K562 (cell line): Measurements from ENCODE around the gene SFMBT2. TPM values are rescaled to one million over a fixed set of nuclear protein-coding genes. Genes with fewer than 3 reads are reported as not detected.

ENCODE experiments used
- ATAC-seq: fragments of 200-7000 bp; cut with Tn5 transposase; 3 replicates; pipeline ENCODE4 v1.9.1; 2020; ENCODE audit warnings: moderate library complexity
- BruUV-seq: library from RNA; stranded (reverse); fragments of 400-500 nt; replicated peaks from 2 replicates; lab custom pipeline; 2021; lab: Mats Ljungman, UMichigan
- CTCF ChIA-PET: fragments of 300-600 bp; formaldehyde crosslinking; extraction: SDS; loops from one replicate; lab custom pipeline; 2021; ENCODE audit warnings: low intra/inter-chr PET ratio; lab: Yijun Ruan, JAX
- POLR2A ChIA-PET: fragments of 300-600, 350-650 bp; sonication (Branson Sonifier 250); formaldehyde crosslinking; extraction: SDS; loops from one replicate; lab custom pipeline; 2021; ENCODE audit warnings: antibody characterized with exemption, inconsistent platforms; lab: Yijun Ruan, JAX
- DNase-seq, 4 experiments: peaks; one replicate each; pipeline versions ENCODE4 v3.0.0 to v3.0.0-alpha.2; 2011 to 2018; ENCODE audit warnings: low spot score in 3 of 4, mixed read lengths in 3 of 4; ENCODE audit errors: extremely low read depth in 1 of 4
- FAIRE-seq: peaks from 2 replicates; lab custom pipeline; 2011; peaks lifted over from hg19 to GRCh38; lab: Jason Lieb, UNC
- H2AFZ ChIP-seq: 2 replicates; pipeline ENCODE4 v1.6.0; 2011; ENCODE audit warnings: low read depth, low read length, control low read depth, inconsistent platforms
- H3K27ac ChIP-seq: fragments of 200-600 bp; 3 replicates; pipeline ENCODE4 v1.8.0; 2011; ENCODE audit warnings: low read depth, mild to moderate bottlenecking, control low read depth, inconsistent platforms, low read length, moderate library complexity, mixed read lengths; ENCODE audit errors: extremely low read depth
- H3K27me3 ChIP-seq, 2 experiments: fragments of 300-600 bp in 1 of 2; 2 replicates in 1 of 2; 3 replicates in 1 of 2; pipeline versions ENCODE4 v1.6.0 to v1.8.0; 2011; ENCODE audit warnings: inconsistent platforms in 2 of 2, low read length in 2 of 2, mild to moderate bottlenecking in 1 of 2, mixed read lengths in 1 of 2, moderate library complexity in 1 of 2; ENCODE audit not compliant: control insufficient read depth in 2 of 2, insufficient read depth in 2 of 2
- H3K36me3 ChIP-seq: fragments of 300-600 bp; 3 replicates; pipeline ENCODE4 v1.8.0; 2011; ENCODE audit warnings: mild to moderate bottlenecking, low read length, inconsistent platforms; ENCODE audit not compliant: control insufficient read depth, insufficient read depth
- H3K4me1 ChIP-seq, 2 experiments: fragments of 200-600 bp in 1 of 2; replicated peaks in 1 of 2; 2 replicates in 1 of 2; 3 replicates in 1 of 2; pipeline versions ENCODE4 v1.5.1 to v1.8.0; 2011; ENCODE audit warnings: inconsistent platforms in 2 of 2, low read length in 2 of 2, mild to moderate bottlenecking in 1 of 2, mixed read lengths in 1 of 2, moderate library complexity in 1 of 2; ENCODE audit not compliant: control insufficient read depth in 2 of 2, insufficient read depth in 2 of 2
- H3K4me2 ChIP-seq: 2 replicates; pipeline ENCODE4 v1.6.1; 2011; ENCODE audit warnings: low read length, control low read depth, inconsistent platforms, mixed read lengths; ENCODE audit not compliant: insufficient read depth
- H3K4me3 ChIP-seq: fragments of 200-600 bp; sonication (generic), shearing (Covaris generic); 2 replicates; pipeline ENCODE4 v1.5.1; 2016; ENCODE audit warnings: control low read depth, inconsistent platforms
- H3K79me2 ChIP-seq: fragments of 200-600 bp; 3 replicates; pipeline ENCODE4 v1.8.0; 2011; ENCODE audit warnings: low read length, inconsistent platforms; ENCODE audit not compliant: control insufficient read depth, insufficient read depth
- H3K9ac ChIP-seq, 2 experiments: 2 replicates each; pipeline versions ENCODE4 v1.6.0 to v1.6.1; 2011; ENCODE audit warnings: low read depth in 2 of 2, low read length in 2 of 2, control low read depth in 1 of 2, inconsistent platforms in 1 of 2, mild to moderate bottlenecking in 1 of 2, mixed read lengths in 1 of 2; ENCODE audit not compliant: insufficient read depth in 1 of 2
- H3K9me1 ChIP-seq: one replicate; pipeline ENCODE4 v1.6.0; 2011; ENCODE audit warnings: inconsistent platforms, mild to moderate bottlenecking, low read length, moderate library complexity; ENCODE audit not compliant: control insufficient read depth, insufficient read depth
- H3K9me3 ChIP-seq: replicated peaks from 2 replicates; pipeline ENCODE4 v1.5.1; 2011; ENCODE audit warnings: low read depth, low read length, inconsistent platforms; ENCODE audit not compliant: control insufficient read depth, insufficient read depth
- H4K20me1 ChIP-seq: replicated peaks from 2 replicates; pipeline ENCODE4 v1.6.1; 2011; ENCODE audit warnings: low read length, inconsistent platforms, mixed read lengths; ENCODE audit not compliant: control insufficient read depth, insufficient read depth
- BRD9 ChIP-seq: fragments of 450-650 bp; IDR thresholded peaks from 2 replicates; pipeline ENCODE4 v1.6.1; 2018; ENCODE audit warnings: low read depth; ENCODE audit not compliant: partially characterized antibody
- C11orf30 ChIP-seq: fragments of 450-650 bp; IDR thresholded peaks from 2 replicates; pipeline ENCODE4 v1.6.1; 2016; ENCODE audit warnings: low read depth, mild to moderate bottlenecking
- CBX2 ChIP-seq: fragments of 200-600 bp; sonication (generic); IDR thresholded peaks from one replicate; pipeline ENCODE4 v1.6.1; 2012; ENCODE audit warnings: mild to moderate bottlenecking, low read length, inconsistent platforms; ENCODE audit not compliant: insufficient read depth, poor library complexity, severe bottlenecking
- ESRRB ChIP-seq: fragments of 250-450 bp; sonication (Bioruptor Pico); IDR thresholded peaks from 2 replicates; pipeline ENCODE4 v1.5.0; 2020; ENCODE audit warnings: mild to moderate bottlenecking, moderate library complexity, borderline replicate concordance
- HDAC1 ChIP-seq, 2 experiments: fragments of 450-650 bp; IDR thresholded peaks; 2 replicates each; pipeline ENCODE4 v1.6.1; 2016 to 2017; ENCODE audit warnings: inconsistent platforms in 1 of 2, mild to moderate bottlenecking in 1 of 2, moderate library complexity in 1 of 2
- HDGF ChIP-seq: fragments of 450-650 bp; IDR thresholded peaks from 2 replicates; pipeline ENCODE4 v1.6.1; 2016
- HLTF ChIP-seq: fragments of 450-650 bp; IDR thresholded peaks from 2 replicates; pipeline ENCODE4 v1.6.1; 2016
- MLLT1 ChIP-seq, 2 experiments: fragments of 450-650 bp; IDR thresholded peaks; 2 replicates each; pipeline ENCODE4 v1.6.1; 2016
- MYBL2 ChIP-seq, 2 experiments: fragments of 450-650 bp in 1 of 2; sonication (generic) in 1 of 2; formaldehyde crosslinking in 1 of 2; IDR thresholded peaks; 2 replicates each; pipeline versions ENCODE4 v1.6.1 to v1.8.1; 2017 to 2022; ENCODE audit warnings: borderline replicate concordance in 1 of 2, inconsistent platforms in 1 of 2, low read depth in 1 of 2, mild to moderate bottlenecking in 1 of 2, missing genetic modification reagents in 1 of 2, moderate library complexity in 1 of 2
- PHB2 ChIP-seq: fragments of 450-650 bp; IDR thresholded peaks from 2 replicates; pipeline ENCODE4 v1.6.1; 2017; ENCODE audit warnings: low read depth
- RFX1 ChIP-seq: fragments of 450-650 bp; IDR thresholded peaks from 2 replicates; pipeline ENCODE4 v1.6.1; 2016; ENCODE audit warnings: mild to moderate bottlenecking, moderate library complexity
- SAP30 ChIP-seq: fragments of 200-600 bp; sonication (generic); IDR thresholded peaks from 2 replicates; pipeline ENCODE4 v1.6.1; 2012; ENCODE audit warnings: borderline replicate concordance, low read depth, mild to moderate bottlenecking, moderate library complexity, low read length, control low read depth, inconsistent platforms; ENCODE audit not compliant: insufficient read depth, poor library complexity, severe bottlenecking
- TRIM24 ChIP-seq, 2 experiments: fragments of 450-650 bp; IDR thresholded peaks; 2 replicates each; pipeline ENCODE4 v1.6.1; 2016
- YBX1 ChIP-seq: fragments of 450-650 bp; IDR thresholded peaks from 2 replicates; pipeline ENCODE4 v1.7.1; 2016; ENCODE audit warnings: mild to moderate bottlenecking
- ZC3H4 ChIP-seq: sonication (generic); formaldehyde crosslinking; IDR thresholded peaks from 2 replicates; pipeline ENCODE4 v1.9.0; 2021; ENCODE audit warnings: missing genetic modification reagents, borderline replicate concordance
- ZNF3 ChIP-seq: fragments of 250-450 bp; sonication (Bioruptor Pico); IDR thresholded peaks from 2 replicates; pipeline ENCODE4 v1.5.0; 2021; ENCODE audit warnings: mild to moderate bottlenecking, moderate library complexity
- ZNF316 ChIP-seq: fragments of 450-650 bp; IDR thresholded peaks from 2 replicates; pipeline ENCODE4 v1.6.1; 2016
- ZNF57 ChIP-seq: fragments of 450-650 bp; formaldehyde crosslinking; IDR thresholded peaks from 2 replicates; pipeline ENCODE4 v1.4.0; 2020; ENCODE audit warnings: mild to moderate bottlenecking, moderate library complexity
- ZNF586 ChIP-seq: fragments of 450-650 bp; formaldehyde crosslinking; conservative IDR thresholded peaks from 2 replicates; pipeline ENCODE4 v1.4.0; 2020; ENCODE audit warnings: mild to moderate bottlenecking, moderate library complexity
- WGBS: fragments of 100-300 bp; shearing (Covaris generic); methylation state at CpG from one replicate; pipeline ENCODE4 v1.1.6; 2016; ENCODE audit warnings: low coverage, mixed read lengths; ENCODE audit not compliant: insufficient coverage; ENCODE audit errors: missing lambda C conversion rate; 5-methylcytosine and 5-hydroxymethylcytosine counted together
- in situ Hi-C: fragments of 300-500 bp; cut with MboI; formaldehyde crosslinking; loops from 4 replicates; pipeline ENCODE4 v1.15.0; 2018; ENCODE audit warnings: inconsistent platforms, mixed read lengths
- intact Hi-C: fragments of 100-400 bp; cut with micrococcal nuclease; formaldehyde crosslinking; loops from 2 replicates; pipeline ENCODE4 v1.14.2; 2022
- polyA plus RNA-seq, 8 experiments: library from polyadenylated mRNA; depleted of rRNA in 4 of 8; stranded (reverse) in 5 of 8; unstranded in 3 of 8; fragments of >200 nt; fragmentation: Nextera tagmentation in 2 of 8; fragmentation: Illumina TruSeq in 1 of 8; extraction: Ambion mirVana in 2 of 8; extraction: Trizol in 1 of 8; gene quantifications; 2 replicates each; pipeline versions ENCODE4 v1.2.1 to v1.2.3, GENCODE V29; 2011 to 2014; ENCODE audit warnings: inconsistent platforms in 1 of 8, missing spikeins in 1 of 8
- total RNA-seq, 7 experiments: library from RNA; depleted of rRNA in 6 of 7; stranded (reverse); fragments of >200 nt in 6 of 7; fragmentation: Illumina TruSeq in 2 of 7; extraction: Trizol in 2 of 7; gene quantifications; 2 replicates each; pipeline versions ENCODE4 v1.2.1 to v1.2.3, GENCODE V29; 2011 to 2021; ENCODE audit warnings: low replicate concordance in 1 of 7

Gene SFMBT2
- total and polyA plus RNA-seq, 9 of the 15 experiments (the other 6 are each of a cell fraction or from before 2014, with no cell fraction given), result 1.2 to 13.6 (median 7.6) TPM

- CTCF ChIA-PET, result no interaction called here
- Histone ChIP-seq H3K9me3 (peaks cover 3% of the 10 kb centered on the region; the same call in 1 of the 2 replicates), H3K4me3 (no peak overlapping the region), H3K27ac (no peak overlapping the region), H3K9ac (no peak overlapping the region), H3K4me2 (no peak overlapping the region), H2AFZ (no peak overlapping the region), H3K36me3 (0 out of 3 replicates have a peak, but pooled peaks cover 3% of the 10 kb centered on the region), H4K20me1 (no peaks in the 10 kb centered on the region), H3K79me2 (peaks cover 11% of the 10 kb centered on the region; the same call in 2 of the 3 replicates), H3K4me1 (peaks cover 10 to 40% of the 10 kb centered on the region in 2 experiments), H3K27me3 (no peaks in the 10 kb centered on the region), H3K9me1 (no peaks in the 10 kb centered on the region)
- no peak for FAIRE-seq
- in situ Hi-C loops, result no loop called here
- ATAC-seq, result no peak
- WGBS, result 63% methylated on average over 3 of the region's 3 CpGs
- intact Hi-C loops, result loop anchor here (10.0 kb wide), 1 partner anchor 311 kb away; no protein-coding TSS in a partner anchor
- no peak for DNase-seq
- no TSS peak for BruUV-seq
- POLR2A ChIA-PET, result interaction anchor here (0.6 kb wide), 2 partner anchors 45 to 167 kb away, joined by 3 read pairs; no protein-coding TSS in a partner anchor
- TF ChIP-seq ZNF3, result no peak
- no peak for TF ChIP-seq CBX2
- 0 out of 2 replicates have a peak, but pooled peaks have one; percentile 44 for TF ChIP-seq HLTF
- no peak for TF ChIP-seq ESRRB (CRISPR knock-in tag)
- no peak for TF ChIP-seq ZNF57 (CRISPR knock-in tag)
- no peak for TF ChIP-seq RFX1
- no peak for TF ChIP-seq MYBL2 (IDR thresholded peaks at IDR 0.05; ENCODE audit: low read depth)
- no peak for TF ChIP-seq MYBL2 (CRISPR knock-in tag; IDR thresholded peaks at IDR 0.05; ENCODE audit: borderline replicate concordance)
- TF ChIP-seq HDAC1 (IDR thresholded peaks at IDR 0.05), result 0 out of 4 replicates have a peak, but pooled peaks of 1 of the 2 experiments have one; percentile 32
- peak; percentile 36 for TF ChIP-seq ZNF316
- TF ChIP-seq SAP30, result no peak
- 0 out of 4 replicates have a peak, but pooled peaks of 1 of the 2 experiments have one; percentile 45 for TF ChIP-seq TRIM24 (IDR thresholded peaks at IDR 0.05)
- TF ChIP-seq HDGF, result peak; percentile 53; the same call in 1 of the 2 replicates
- no peak for TF ChIP-seq BRD9
- TF ChIP-seq ZC3H4 (CRISPR knock-in tag), result no peak
- TF ChIP-seq ZNF586 (CRISPR knock-in tag), result no peak
- TF ChIP-seq C11orf30, result no peak
- peak; percentile 25 to 50; a peak in 1 of 4 replicates for TF ChIP-seq MLLT1 (IDR thresholded peaks at IDR 0.05)
- TF ChIP-seq YBX1, result no peak
- TF ChIP-seq PHB2, result peak; percentile 32; the same call in 1 of the 2 replicates
Measured at GRCh38 chr10:7235376-7235775, 175.5 kb downstream of the SFMBT2 start.
